K562 (cell line): ENCODE data around the gene MPDU1. TPM values are rescaled to one million over a fixed set of nuclear protein-coding genes. Genes with fewer than 3 reads are reported as not detected.

ENCODE experiments used
- C11orf30 ChIP-seq: fragments of 450-650 bp; IDR thresholded peaks from 2 replicates; pipeline ENCODE4 v1.6.1; 2016; ENCODE audit warnings: low read depth, mild to moderate bottlenecking
- CBX8 ChIP-seq: fragments of 200-600 bp; sonication (generic); IDR thresholded peaks from 2 replicates; pipeline ENCODE4 v1.6.1; 2012; ENCODE audit warnings: borderline replicate concordance, mixed run types, low read depth, mild to moderate bottlenecking, moderate library complexity, mixed read lengths, low read length, control low read depth, inconsistent platforms; ENCODE audit not compliant: poor library complexity, severe bottlenecking; ENCODE audit errors: extremely low read depth
- CHD4 ChIP-seq: fragments of 200-600 bp; sonication (generic); IDR thresholded peaks from 3 replicates; pipeline ENCODE4 v1.6.1; 2012; ENCODE audit warnings: low read depth, mild to moderate bottlenecking, mixed read lengths, low read length, inconsistent platforms; ENCODE audit not compliant: insufficient read depth, insufficient replicate concordance, poor library complexity, severe bottlenecking
- FOXM1 ChIP-seq, 2 experiments: fragments of 450-650 bp in 1 of 2; sonication (generic) in 1 of 2; formaldehyde crosslinking in 1 of 2; IDR thresholded peaks; 2 replicates each; pipeline versions ENCODE4 v1.6.1 to v1.9.0; 2017 to 2022; ENCODE audit warnings: low read depth in 2 of 2, mild to moderate bottlenecking in 2 of 2, missing genetic modification reagents in 1 of 2, moderate library complexity in 1 of 2
- HSF4 ChIP-seq: fragments of 250-450 bp; sonication (Bioruptor Pico); IDR thresholded peaks from 2 replicates; pipeline ENCODE4 v2.1.2; 2022; ENCODE audit warnings: mild to moderate bottlenecking, moderate library complexity, borderline replicate concordance
- NCOA1 ChIP-seq: fragments of 450-650 bp; IDR thresholded peaks from 2 replicates; pipeline ENCODE4 v1.6.1; 2016; ENCODE audit warnings: low read depth
- SMAD4 ChIP-seq: fragments of 250-450 bp; sonication (Bioruptor Pico); conservative IDR thresholded peaks from 2 replicates; pipeline ENCODE4 v1.8.0; 2021; ENCODE audit warnings: inconsistent platforms, mild to moderate bottlenecking, moderate library complexity
- ZNF583 ChIP-seq: fragments of 250-450 bp; sonication (Bioruptor Pico); IDR thresholded peaks from 2 replicates; pipeline ENCODE4 v1.4.0; 2020
- ZNF707 ChIP-seq: fragments of 250-450 bp; sonication (Bioruptor Pico); conservative IDR thresholded peaks from 2 replicates; pipeline ENCODE4 v1.8.0; 2022; ENCODE audit warnings: inconsistent platforms, mild to moderate bottlenecking, moderate library complexity
- polyA plus RNA-seq, 8 experiments: library from polyadenylated mRNA; depleted of rRNA in 4 of 8; stranded (reverse) in 5 of 8; unstranded in 3 of 8; fragments of >200 nt; fragmentation: Nextera tagmentation in 2 of 8; fragmentation: Illumina TruSeq in 1 of 8; extraction: Ambion mirVana in 2 of 8; extraction: Trizol in 1 of 8; gene quantifications; 2 replicates each; pipeline versions ENCODE4 v1.2.1 to v1.2.3, GENCODE V29; 2011 to 2014; ENCODE audit warnings: inconsistent platforms in 1 of 8, missing spikeins in 1 of 8
- total RNA-seq, 7 experiments: library from RNA; depleted of rRNA in 6 of 7; stranded (reverse); fragments of >200 nt in 6 of 7; fragmentation: Illumina TruSeq in 2 of 7; extraction: Trizol in 2 of 7; gene quantifications; 2 replicates each; pipeline versions ENCODE4 v1.2.1 to v1.2.3, GENCODE V29; 2011 to 2021; ENCODE audit warnings: low replicate concordance in 1 of 7
- TF ChIP-seq, protein P1 (sequence below), 2 experiments: fragments of 200-800 bp in 1 of 2; sonication (Bioruptor generic) in 1 of 2; sonication (generic) in 1 of 2; formaldehyde crosslinking in 1 of 2; IDR thresholded peaks in 1 of 2; conservative IDR thresholded peaks in 1 of 2; 2 replicates each; pipeline versions ENCODE4 v1.5.0 to v1.6.1; 2016 to 2020; ENCODE audit warnings: missing compliant biosample characterization in 1 of 2, missing genetic modification characterization in 1 of 2, missing genetic modification reagents in 1 of 2
- TF ChIP-seq, protein P2 (sequence below): IDR thresholded peaks from 3 replicates; pipeline ENCODE4 v1.6.1; 2011; ENCODE audit warnings: borderline replicate concordance, mild to moderate bottlenecking, moderate library complexity; ENCODE audit not compliant: insufficient read length; ENCODE audit errors: extremely low read depth
- TF ChIP-seq, protein P3 (sequence below): sonication (generic); formaldehyde crosslinking; IDR thresholded peaks from 2 replicates; pipeline ENCODE4 v1.8.1; 2023; ENCODE audit warnings: mild to moderate bottlenecking, missing genetic modification reagents
- TF ChIP-seq, protein P4 (sequence below): fragments of 450-650 bp; formaldehyde crosslinking; IDR thresholded peaks from 2 replicates; pipeline ENCODE4 v1.4.0; 2020; ENCODE audit warnings: mild to moderate bottlenecking, moderate library complexity
- TF ChIP-seq, protein P5 (sequence below): fragments of 250-450 bp; sonication (Bioruptor Pico); IDR thresholded peaks from 2 replicates; pipeline ENCODE4 v1.4.0; 2020; ENCODE audit warnings: mild to moderate bottlenecking, moderate library complexity, borderline replicate concordance

MPDU1 gene
- total and polyA plus RNA-seq, 9 of the 15 experiments (the other 6 are each of a cell fraction or from before 2014, with no cell fraction given): 4.9 to 179 (median 77.1) TPM

DNA sequence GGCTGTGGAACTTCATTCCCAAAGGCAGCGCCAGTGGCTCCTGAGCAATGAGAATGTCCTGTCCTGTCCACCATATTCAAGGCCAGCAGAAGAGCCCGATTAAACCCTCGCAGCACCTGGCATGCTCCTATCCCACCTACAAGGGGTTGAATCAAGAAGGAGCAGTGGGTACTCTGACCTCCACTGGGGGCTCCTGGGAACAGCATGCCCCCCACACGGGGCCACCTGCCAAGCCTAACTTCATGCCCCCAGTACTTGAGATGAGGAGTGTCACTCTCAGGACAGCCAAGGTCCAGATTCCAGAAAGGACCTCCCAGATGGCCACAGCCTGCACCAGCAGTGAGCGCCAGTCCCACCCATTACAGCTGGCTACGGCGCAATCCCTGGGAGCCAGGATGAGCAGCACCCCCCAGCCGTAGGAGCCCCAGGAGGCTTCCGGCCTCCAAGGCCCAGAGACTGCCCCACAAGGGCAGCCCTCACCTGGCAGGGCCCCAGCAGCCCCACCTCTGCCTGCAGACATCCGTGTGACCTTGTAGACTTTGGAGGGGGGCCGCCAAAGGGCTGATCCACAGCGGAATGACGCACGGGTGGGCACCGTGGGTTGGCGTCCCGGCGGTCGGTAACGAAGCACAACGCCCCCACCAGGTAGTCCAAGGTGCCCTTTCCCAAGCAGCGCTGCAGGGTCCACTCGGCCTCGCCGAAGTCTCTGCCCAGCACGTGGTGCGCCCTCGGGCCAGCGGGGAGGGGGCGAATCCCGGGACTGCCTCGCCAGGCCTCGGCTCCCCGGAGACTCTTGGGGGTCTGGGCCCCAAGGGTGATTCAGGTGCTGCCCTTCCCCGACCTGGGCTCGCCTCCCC lies 1.0 kb upstream of the MPDU1 start (continued):
- no peak; the same call in 1 of the 2 replicates for TF ChIP-seq ZNF583 (CRISPR knock-in tag)
- TF ChIP-seq ZNF707 (CRISPR knock-in tag): 0 out of 2 replicates have a peak, but pooled peaks have one; percentile 15
- TF ChIP-seq CHD4: no peak
- TF ChIP-seq FOXM1 (IDR thresholded peaks at IDR 0.05; ENCODE audit: low read depth): no peak
- TF ChIP-seq FOXM1 (CRISPR knock-in tag; IDR thresholded peaks at IDR 0.05; ENCODE audit: low read depth): peak; percentile 31; the same call in 1 of the 2 replicates
- TF ChIP-seq, protein P1, sequence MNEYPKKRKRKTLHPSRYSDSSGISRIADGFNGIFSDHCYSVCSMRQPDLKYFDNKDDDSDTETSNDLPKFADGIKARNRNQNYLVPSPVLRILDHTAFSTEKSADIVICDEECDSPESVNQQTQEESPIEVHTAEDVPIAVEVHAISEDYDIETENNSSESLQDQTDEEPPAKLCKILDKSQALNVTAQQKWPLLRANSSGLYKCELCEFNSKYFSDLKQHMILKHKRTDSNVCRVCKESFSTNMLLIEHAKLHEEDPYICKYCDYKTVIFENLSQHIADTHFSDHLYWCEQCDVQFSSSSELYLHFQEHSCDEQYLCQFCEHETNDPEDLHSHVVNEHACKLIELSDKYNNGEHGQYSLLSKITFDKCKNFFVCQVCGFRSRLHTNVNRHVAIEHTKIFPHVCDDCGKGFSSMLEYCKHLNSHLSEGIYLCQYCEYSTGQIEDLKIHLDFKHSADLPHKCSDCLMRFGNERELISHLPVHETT (CRISPR knock-in tag; conservative IDR thresholded peaks at IDR 0.05 in 1 of 2, IDR thresholded peaks at IDR 0.05 in 1 of 2): no peak
- TF ChIP-seq NCOA1: no peak
- TF ChIP-seq, protein P2, sequence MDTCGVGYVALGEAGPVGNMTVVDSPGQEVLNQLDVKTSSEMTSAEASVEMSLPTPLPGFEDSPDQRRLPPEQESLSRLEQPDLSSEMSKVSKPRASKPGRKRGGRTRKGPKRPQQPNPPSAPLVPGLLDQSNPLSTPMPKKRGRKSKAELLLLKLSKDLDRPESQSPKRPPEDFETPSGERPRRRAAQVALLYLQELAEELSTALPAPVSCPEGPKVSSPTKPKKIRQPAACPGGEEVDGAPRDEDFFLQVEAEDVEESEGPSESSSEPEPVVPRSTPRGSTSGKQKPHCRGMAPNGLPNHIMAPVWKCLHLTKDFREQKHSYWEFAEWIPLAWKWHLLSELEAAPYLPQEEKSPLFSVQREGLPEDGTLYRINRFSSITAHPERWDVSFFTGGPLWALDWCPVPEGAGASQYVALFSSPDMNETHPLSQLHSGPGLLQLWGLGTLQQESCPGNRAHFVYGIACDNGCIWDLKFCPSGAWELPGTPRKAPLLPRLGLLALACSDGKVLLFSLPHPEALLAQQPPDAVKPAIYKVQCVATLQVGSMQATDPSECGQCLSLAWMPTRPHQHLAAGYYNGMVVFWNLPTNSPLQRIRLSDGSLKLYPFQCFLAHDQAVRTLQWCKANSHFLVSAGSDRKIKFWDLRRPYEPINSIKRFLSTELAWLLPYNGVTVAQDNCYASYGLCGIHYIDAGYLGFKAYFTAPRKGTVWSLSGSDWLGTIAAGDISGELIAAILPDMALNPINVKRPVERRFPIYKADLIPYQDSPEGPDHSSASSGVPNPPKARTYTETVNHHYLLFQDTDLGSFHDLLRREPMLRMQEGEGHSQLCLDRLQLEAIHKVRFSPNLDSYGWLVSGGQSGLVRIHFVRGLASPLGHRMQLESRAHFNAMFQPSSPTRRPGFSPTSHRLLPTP: no peak
- no peak for TF ChIP-seq C11orf30
- TF ChIP-seq HSF4 (CRISPR knock-in tag): no peak
- TF ChIP-seq, protein P3, sequence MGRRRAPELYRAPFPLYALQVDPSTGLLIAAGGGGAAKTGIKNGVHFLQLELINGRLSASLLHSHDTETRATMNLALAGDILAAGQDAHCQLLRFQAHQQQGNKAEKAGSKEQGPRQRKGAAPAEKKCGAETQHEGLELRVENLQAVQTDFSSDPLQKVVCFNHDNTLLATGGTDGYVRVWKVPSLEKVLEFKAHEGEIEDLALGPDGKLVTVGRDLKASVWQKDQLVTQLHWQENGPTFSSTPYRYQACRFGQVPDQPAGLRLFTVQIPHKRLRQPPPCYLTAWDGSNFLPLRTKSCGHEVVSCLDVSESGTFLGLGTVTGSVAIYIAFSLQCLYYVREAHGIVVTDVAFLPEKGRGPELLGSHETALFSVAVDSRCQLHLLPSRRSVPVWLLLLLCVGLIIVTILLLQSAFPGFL (CRISPR knock-in tag): no peak
- TF ChIP-seq, protein P4, sequence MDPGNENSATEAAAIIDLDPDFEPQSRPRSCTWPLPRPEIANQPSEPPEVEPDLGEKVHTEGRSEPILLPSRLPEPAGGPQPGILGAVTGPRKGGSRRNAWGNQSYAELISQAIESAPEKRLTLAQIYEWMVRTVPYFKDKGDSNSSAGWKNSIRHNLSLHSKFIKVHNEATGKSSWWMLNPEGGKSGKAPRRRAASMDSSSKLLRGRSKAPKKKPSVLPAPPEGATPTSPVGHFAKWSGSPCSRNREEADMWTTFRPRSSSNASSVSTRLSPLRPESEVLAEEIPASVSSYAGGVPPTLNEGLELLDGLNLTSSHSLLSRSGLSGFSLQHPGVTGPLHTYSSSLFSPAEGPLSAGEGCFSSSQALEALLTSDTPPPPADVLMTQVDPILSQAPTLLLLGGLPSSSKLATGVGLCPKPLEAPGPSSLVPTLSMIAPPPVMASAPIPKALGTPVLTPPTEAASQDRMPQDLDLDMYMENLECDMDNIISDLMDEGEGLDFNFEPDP (CRISPR knock-in tag): no peak
- TF ChIP-seq, protein P5, sequence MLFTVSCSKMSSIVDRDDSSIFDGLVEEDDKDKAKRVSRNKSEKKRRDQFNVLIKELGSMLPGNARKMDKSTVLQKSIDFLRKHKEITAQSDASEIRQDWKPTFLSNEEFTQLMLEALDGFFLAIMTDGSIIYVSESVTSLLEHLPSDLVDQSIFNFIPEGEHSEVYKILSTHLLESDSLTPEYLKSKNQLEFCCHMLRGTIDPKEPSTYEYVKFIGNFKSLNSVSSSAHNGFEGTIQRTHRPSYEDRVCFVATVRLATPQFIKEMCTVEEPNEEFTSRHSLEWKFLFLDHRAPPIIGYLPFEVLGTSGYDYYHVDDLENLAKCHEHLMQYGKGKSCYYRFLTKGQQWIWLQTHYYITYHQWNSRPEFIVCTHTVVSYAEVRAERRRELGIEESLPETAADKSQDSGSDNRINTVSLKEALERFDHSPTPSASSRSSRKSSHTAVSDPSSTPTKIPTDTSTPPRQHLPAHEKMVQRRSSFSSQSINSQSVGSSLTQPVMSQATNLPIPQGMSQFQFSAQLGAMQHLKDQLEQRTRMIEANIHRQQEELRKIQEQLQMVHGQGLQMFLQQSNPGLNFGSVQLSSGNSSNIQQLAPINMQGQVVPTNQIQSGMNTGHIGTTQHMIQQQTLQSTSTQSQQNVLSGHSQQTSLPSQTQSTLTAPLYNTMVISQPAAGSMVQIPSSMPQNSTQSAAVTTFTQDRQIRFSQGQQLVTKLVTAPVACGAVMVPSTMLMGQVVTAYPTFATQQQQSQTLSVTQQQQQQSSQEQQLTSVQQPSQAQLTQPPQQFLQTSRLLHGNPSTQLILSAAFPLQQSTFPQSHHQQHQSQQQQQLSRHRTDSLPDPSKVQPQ (CRISPR knock-in tag): no peak
- TF ChIP-seq CBX8: no peak
- peak; percentile 64; the same call in 1 of the 2 replicates for TF ChIP-seq SMAD4
